ENCODE results near the gene FHIT.
A peak's percentile ranks its signal among the peaks of the same experiment; 100 is the strongest.
"Not testable (repeated sequence)": the region's sequence is repeated elsewhere in the genome, so short reads cannot be mapped to it uniquely, and the experiment has no call there.

Gene FHIT

DNA sequence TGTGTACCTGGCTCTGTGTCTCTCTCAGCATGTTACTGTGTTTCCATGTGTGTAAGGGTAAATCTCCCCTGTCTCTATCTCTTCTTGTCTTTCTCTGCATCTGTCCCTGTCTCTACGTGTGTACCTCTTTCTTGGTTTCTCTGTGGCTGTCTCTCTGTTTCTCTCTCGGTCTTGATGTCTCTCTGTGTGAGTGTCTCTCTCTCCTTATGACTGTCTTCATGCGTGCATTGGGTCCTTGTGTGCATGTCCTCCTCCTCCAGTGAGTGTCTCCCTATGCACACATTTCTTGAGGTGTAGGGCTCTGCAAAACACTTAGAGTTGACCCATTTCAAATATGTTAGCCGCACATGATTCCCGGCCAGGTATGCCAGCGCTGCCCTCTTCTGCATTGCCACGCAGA, 1298.1 kb downstream of the FHIT start:
- Mint-ChIP-seq H3K4me1 (ENCODE audit: low read depth) (peaks cover 15% of the 10 kb centered on the region), H3K36me3 (ENCODE audit: low read depth) (peaks cover 3% of the 10 kb centered on the region), H3K9me3 (peaks cover 3% of the 10 kb centered on the region), H3K27ac (no peak overlapping the region), H3K4me3 (no peak overlapping the region), H3K27me3 (no peaks in the 10 kb centered on the region)
- DNase-seq, result no peak

DNA sequence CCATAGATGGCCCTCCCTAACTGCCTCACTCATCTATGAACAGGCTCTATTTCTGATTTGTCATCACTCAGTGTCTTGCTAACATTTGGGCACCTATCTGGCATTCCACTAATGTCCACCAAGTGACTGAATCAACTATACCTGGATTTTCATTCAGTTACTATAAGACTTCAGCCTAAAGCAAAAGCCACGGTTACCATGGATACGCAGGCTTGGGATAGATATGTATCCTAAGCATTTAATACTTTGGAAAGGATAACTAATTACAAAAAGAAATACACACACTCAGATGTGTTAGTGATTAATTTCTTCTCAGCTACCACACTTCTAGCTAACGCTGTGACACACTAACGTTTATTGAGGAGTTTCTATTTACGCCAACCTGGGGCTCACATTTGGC, 1301.9 kb downstream of the FHIT start:
- no peak for DNase-seq
- peaks cover 8% of the 10 kb centered on the region for H3K9me3 Mint-ChIP-seq
- H3K27ac Mint-ChIP-seq, result no peak overlapping the region
- H3K4me3 Mint-ChIP-seq, result no peak overlapping the region
- H3K4me1 Mint-ChIP-seq (ENCODE audit: low read depth), result peaks cover 4% of the 10 kb centered on the region
- H3K27me3 Mint-ChIP-seq, result no peaks in the 10 kb centered on the region
- no peaks in the 10 kb centered on the region for H3K36me3 Mint-ChIP-seq (ENCODE audit: low read depth)

DNA sequence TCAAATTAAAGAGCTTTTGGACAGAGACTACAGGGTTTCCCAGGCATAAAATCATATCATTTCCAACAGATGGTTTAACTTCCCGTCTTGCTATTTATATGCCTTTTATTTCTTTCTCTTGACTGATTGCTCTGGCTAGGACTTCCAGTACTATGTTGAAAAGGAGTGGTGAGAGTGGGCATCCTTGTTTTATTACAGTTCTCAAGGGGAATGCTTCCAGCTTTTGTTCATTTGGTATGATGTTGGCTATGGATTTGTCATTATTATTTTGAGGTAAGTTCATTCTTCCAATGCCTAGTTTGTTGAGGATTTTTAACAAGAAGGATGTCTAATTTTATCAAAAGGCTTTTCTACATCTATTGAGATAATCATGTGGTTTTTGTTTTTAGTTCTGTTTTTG, 1304.9 kb downstream of the FHIT start:
- Mint-ChIP-seq H3K4me1 (ENCODE audit: low read depth) (peaks cover 8% of the 10 kb centered on the region), H3K27me3 (no peaks in the 10 kb centered on the region), H3K36me3 (ENCODE audit: low read depth) (no peaks in the 10 kb centered on the region), H3K27ac (no peak overlapping the region), H3K4me3 (no peak overlapping the region), H3K9me3 (peaks cover 5% of the 10 kb centered on the region)
- no peak for DNase-seq

DNA sequence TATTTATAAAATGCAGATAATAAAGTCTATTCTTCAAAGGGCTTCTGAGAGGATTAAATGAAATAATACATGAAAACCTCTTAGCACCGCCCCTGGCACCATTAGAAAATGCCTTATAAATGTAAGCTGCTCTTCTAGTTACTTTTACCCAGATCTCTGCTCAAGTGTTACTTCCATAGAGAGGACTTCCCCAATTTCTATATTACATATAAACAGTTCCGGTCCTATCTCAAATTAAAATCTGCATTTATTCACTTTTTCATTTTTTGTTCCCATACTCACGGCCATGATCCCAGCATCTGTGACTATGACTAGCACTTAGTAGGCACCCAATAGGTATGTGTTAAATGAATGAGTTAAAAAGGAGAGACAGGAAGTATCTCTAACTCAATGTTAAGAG, 1310.5 kb downstream of the FHIT start:
- no peak for DNase-seq
- no peaks in the 10 kb centered on the region for H3K9me3 Mint-ChIP-seq
- H3K4me1 Mint-ChIP-seq (ENCODE audit: low read depth), result peaks cover 42% of the 10 kb centered on the region
- H3K36me3 Mint-ChIP-seq (ENCODE audit: low read depth), result no peaks in the 10 kb centered on the region
- H3K27ac Mint-ChIP-seq, result no peak overlapping the region
- H3K4me3 Mint-ChIP-seq, result no peak overlapping the region
- H3K27me3 Mint-ChIP-seq, result no peaks in the 10 kb centered on the region

DNA sequence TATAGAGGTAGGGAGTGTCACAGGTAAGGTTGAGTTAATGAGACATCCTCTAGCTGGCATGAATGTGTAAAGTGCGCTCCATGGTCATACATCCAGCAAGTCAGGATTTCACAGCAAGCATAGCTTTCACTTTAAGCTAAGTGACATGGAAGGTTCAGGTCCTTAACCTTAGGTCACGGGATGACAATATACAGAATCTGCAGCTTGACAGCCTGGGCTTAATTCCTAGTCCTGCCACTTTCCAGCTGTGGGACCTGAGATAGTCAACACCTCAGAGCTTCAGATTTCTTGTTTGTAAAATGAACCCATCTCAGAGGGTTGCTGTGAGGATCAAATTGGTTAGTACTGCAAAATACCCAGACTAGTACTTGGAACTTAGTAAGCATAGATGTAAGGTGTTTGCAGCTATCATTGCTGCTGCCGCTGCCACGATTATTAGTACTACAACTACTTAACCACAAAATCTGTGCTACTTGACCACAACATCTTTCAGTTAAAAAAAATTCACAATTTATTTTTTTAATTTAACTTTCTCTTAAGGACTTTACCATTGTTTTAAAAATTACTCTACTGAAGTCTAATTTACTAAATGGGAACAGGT, 1311.3 kb downstream of the FHIT start:
- no peak for DNase-seq
- Mint-ChIP-seq H3K4me1 (ENCODE audit: low read depth) (peaks cover 50% of the 10 kb centered on the region), H3K36me3 (ENCODE audit: low read depth) (no peaks in the 10 kb centered on the region), H3K4me3 (no peak overlapping the region), H3K9me3 (no peaks in the 10 kb centered on the region), H3K27me3 (no peaks in the 10 kb centered on the region), H3K27ac (no peak overlapping the region)

DNA sequence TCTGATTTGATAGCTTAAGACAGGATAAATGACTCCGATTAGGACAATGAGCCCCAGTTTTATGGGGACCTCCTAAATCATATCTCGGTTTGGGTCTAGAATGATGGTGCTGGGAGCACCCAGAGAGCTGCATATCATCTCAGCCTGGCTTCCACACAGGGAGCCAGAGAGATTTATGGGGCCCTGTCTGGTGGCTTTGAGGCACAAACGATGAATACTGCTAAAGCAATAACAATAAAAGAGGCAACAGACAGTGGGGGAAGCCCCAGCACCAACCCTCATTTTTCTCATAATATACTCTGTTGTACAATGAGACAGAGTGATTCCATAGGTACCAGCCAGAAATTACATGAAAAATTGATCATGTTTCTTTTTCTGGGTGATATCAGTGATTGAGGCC, 1312.4 kb downstream of the FHIT start:
- Mint-ChIP-seq H3K27ac (no peak overlapping the region), H3K4me1 (ENCODE audit: low read depth) (peaks cover 57% of the 10 kb centered on the region), H3K27me3 (no peaks in the 10 kb centered on the region), H3K4me3 (no peak overlapping the region), H3K9me3 (no peaks in the 10 kb centered on the region), H3K36me3 (ENCODE audit: low read depth) (no peaks in the 10 kb centered on the region)
- no peak for DNase-seq

DNA sequence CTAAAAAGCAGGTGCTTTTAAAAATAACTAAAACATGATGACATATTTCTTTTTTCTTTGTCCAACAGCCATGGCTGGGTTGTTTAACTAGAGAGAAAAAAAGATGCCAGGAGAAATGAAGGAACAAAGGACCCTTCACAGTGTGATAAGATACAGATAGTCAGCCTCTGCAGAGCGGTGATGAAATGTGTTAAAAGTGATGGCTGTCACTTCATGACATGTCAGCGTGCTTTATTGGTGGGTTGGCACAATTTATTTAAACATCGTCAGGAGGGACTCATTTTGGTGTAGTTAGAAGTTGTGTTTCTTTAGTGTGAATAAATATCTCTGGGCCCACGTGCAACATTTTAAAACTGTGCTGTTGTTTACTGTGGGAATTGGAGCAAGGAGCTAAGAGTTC, 1314.1 kb downstream of the FHIT start:
- Mint-ChIP-seq H3K27me3 (no peaks in the 10 kb centered on the region), H3K9me3 (no peaks in the 10 kb centered on the region), H3K4me1 (ENCODE audit: low read depth) (peaks cover 66% of the 10 kb centered on the region), H3K4me3 (no peak overlapping the region), H3K27ac (no peak overlapping the region), H3K36me3 (ENCODE audit: low read depth) (no peaks in the 10 kb centered on the region)
- DNase-seq, result no peak

DNA sequence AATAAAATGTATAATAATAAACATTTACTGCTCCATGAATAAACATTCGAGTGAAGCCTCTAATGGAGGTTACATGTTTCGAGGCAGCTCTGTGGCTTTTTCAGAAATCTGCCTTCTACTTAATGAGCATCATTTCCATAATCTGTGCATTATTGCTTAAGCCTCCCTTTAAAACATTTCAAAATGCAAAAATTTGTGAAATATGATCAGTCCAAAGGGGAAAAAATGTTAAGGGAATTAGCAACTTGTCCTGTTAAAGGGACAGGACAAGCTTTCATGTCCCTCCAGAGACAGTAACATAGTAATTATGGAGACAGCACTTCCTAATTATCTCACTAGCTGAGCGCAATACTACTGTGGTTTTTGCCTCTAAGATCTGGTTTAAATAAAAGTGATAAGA, 1314.8 kb downstream of the FHIT start:
- Mint-ChIP-seq H3K36me3 (ENCODE audit: low read depth) (no peaks in the 10 kb centered on the region), H3K4me1 (ENCODE audit: low read depth) (peaks cover 65% of the 10 kb centered on the region), H3K27me3 (no peaks in the 10 kb centered on the region), H3K9me3 (no peaks in the 10 kb centered on the region), H3K27ac (no peak overlapping the region), H3K4me3 (no peak overlapping the region)
- DNase-seq, result no peak

DNA sequence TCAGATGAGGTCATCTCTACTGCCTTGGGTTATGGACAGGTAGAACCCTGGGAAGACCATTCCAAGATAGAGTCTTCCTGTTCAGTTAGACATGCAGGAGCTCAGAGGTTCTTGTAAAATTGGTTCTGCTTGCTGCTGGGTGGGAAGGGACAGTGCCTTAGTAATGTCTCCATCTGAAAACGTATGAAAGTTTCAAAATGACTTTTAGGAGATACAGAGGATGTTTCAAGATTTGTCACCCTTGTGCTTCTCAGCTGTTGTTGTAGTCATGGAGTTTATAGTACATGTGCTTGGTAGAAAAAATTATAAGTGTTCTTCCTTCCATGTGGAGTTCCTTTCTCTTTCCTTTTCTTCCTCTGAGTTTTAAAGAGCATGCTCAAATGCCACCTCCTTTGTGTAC, 1316.2 kb downstream of the FHIT start:
- DNase-seq, result no peak
- Mint-ChIP-seq H3K4me1 (ENCODE audit: low read depth) (peaks cover 64% of the 10 kb centered on the region), H3K4me3 (peak overlapping the region; percentile 21), H3K27me3 (no peaks in the 10 kb centered on the region), H3K9me3 (no peaks in the 10 kb centered on the region), H3K27ac (peak overlapping the region; percentile 81), H3K36me3 (ENCODE audit: low read depth) (no peaks in the 10 kb centered on the region)

DNA sequence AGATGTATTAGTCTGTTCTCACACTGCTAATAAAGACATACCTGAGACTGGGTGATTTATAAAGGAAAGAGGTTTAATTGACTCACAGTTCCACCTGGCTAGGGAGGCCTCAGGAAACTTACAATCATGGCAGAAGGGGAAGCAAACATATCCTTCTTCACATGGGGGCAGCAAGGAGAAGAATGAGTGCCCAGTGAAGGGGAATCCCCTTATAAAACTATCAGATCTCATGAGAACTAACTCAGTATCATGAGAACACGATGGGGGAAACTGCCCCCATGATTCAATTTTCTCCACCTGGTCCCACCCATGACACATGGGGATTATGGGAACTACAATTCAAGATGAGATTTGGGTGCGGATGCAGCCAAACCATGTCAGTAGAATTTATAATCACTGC, 1316.7 kb downstream of the FHIT start:
- H3K36me3 Mint-ChIP-seq (ENCODE audit: low read depth); H3K27me3 Mint-ChIP-seq; DNase-seq; H3K9me3 Mint-ChIP-seq: not testable (repeated sequence)
- Mint-ChIP-seq H3K4me3 (peak overlapping the region; percentile 13), H3K4me1 (ENCODE audit: low read depth) (peaks cover 65% of the 10 kb centered on the region), H3K27ac (peak overlapping the region; percentile 81)

DNA sequence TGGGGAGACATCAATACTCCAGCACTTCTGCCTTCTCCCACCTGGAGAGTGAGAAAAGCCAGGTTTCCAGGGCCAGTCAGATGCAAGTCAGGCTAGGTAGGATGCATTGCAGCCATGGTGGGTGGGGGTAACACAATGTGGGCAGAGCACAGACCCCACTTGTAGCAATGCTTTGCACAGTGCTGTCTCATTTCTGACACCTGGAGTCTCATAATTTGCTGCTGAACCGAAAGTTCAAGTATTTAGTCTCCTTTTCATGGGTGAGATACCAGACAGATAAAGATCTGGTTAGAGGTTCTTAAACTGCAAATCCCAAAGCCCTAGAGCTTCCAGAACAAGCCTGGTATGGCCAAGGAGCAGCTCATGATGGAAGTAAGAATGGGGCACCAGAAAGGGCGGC, 1321.1 kb downstream of the FHIT start:
- Mint-ChIP-seq H3K9me3 (no peaks in the 10 kb centered on the region), H3K4me3 (no peak overlapping the region), H3K36me3 (ENCODE audit: low read depth) (no peaks in the 10 kb centered on the region), H3K27ac (no peak overlapping the region), H3K4me1 (ENCODE audit: low read depth) (peaks cover 59% of the 10 kb centered on the region), H3K27me3 (no peaks in the 10 kb centered on the region)
- no peak for DNase-seq

DNA sequence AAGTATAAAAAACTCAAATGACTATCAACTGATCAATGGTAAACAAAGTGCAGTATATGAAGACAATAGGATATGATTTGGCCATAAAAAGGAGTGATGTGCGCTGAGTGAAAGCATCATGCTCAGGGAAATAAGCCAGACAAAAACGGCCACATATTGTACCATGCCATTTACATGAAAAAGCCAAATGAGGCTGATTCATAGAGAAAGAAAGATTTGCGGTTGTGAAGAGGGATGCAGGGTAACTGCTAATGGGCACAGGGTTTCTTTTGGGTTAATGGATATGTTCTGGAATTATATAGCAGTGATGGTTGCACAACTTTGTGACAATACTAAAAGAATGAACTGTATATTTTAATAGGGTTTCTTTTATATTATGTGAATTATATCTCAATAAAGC, 1324.2 kb downstream of the FHIT start:
- Mint-ChIP-seq H3K27ac (no peak overlapping the region), H3K9me3 (no peaks in the 10 kb centered on the region), H3K27me3 (no peaks in the 10 kb centered on the region), H3K4me3 (no peak overlapping the region), H3K36me3 (ENCODE audit: low read depth) (no peaks in the 10 kb centered on the region), H3K4me1 (ENCODE audit: low read depth) (peaks cover 54% of the 10 kb centered on the region)
- no peak for DNase-seq

DNA sequence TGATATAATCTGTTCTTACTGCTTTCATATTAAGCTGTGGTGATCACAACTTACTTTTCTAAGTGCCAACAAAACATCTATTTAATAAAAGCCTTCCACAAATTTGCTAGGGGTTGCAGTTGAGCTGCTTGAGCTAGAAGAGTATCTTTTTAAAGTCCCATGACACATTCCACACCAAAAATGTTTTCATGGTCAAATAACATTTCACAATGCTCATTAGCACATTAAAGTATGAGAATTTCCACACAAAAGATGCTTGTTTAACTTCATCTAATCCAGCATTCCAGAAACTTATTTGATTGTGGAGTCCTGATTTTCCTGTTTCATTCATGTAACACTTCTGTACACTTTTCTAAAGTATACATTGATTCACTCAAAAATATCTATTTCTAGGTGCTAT, 1325.3 kb downstream of the FHIT start:
- Mint-ChIP-seq H3K9me3 (no peaks in the 10 kb centered on the region), H3K27me3 (no peaks in the 10 kb centered on the region), H3K36me3 (ENCODE audit: low read depth) (no peaks in the 10 kb centered on the region), H3K4me1 (ENCODE audit: low read depth) (peaks cover 52% of the 10 kb centered on the region), H3K4me3 (no peak overlapping the region), H3K27ac (no peak overlapping the region)
- no peak for DNase-seq

DNA sequence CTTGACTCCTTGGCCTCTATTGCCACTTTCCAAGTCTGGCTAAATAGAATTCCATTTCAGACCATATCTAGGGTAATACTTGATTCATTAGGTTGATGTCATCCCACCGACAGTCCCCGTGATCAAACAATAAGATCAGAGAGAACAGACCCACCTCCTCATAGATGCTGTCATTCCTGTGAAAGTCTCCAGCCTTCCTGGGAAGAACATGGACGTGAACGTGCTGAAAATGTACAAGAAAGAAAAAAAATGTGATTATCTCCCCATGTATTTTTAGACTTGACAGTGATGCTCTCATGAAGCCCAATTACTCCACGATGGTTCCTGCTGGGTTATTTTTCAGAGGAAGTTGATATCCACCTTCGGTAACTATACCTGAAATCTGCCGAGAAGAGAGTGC, 1329.1 kb downstream of the FHIT start:
- H3K4me3 Mint-ChIP-seq, result no peak overlapping the region
- H3K36me3 Mint-ChIP-seq (ENCODE audit: low read depth), result no peaks in the 10 kb centered on the region
- no peak overlapping the region for H3K27ac Mint-ChIP-seq
- H3K9me3 Mint-ChIP-seq, result no peaks in the 10 kb centered on the region
- H3K4me1 Mint-ChIP-seq (ENCODE audit: low read depth), result peaks cover 62% of the 10 kb centered on the region
- no peak for DNase-seq
- H3K27me3 Mint-ChIP-seq, result no peaks in the 10 kb centered on the region

DNA sequence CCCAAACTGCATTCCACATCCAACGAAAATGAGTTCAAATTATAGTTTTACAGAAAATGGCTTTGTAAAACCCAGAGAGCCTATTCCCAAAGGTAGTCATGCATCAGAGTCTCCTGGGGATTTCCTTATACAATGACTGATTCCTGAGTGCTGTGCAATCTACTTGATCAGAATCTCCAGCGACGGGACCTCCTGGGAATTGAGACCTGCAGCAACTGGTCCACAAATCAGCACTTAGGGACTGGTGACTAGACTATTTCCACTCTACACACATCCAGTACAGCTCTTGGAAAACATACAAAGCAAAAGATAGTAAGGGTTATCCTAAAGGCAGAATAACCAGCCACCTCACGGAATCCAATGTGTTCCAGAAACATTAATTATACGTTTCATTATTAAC, 1330.4 kb downstream of the FHIT start:
- Mint-ChIP-seq H3K4me1 (ENCODE audit: low read depth) (peaks cover 51% of the 10 kb centered on the region), H3K36me3 (ENCODE audit: low read depth) (no peaks in the 10 kb centered on the region)

DNA sequence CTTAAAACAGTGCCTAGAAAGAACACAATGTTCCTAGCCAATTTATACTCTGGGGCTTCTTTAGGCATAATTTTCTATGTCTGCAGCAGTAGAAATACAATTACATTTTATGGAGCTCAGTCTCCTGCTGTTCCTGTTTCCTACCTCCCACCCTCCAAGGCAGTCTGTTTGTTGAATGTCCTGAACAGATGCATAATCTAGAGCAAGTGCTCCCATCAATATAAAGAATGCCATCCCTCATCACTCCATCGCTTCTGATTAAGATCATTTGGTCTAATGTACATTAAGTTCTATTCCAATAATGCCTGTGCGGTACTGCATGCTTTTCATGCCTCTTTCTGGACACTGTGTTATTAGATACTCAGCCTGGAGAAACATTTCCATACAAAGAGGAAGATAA, 1331.7 kb downstream of the FHIT start:
- Mint-ChIP-seq H3K27ac (no peak overlapping the region), H3K9me3 (no peaks in the 10 kb centered on the region), H3K4me1 (ENCODE audit: low read depth) (peaks cover 43% of the 10 kb centered on the region), H3K27me3 (no peaks in the 10 kb centered on the region), H3K36me3 (ENCODE audit: low read depth) (no peaks in the 10 kb centered on the region), H3K4me3 (no peak overlapping the region)
- no peak for DNase-seq

More for the DNA sequence above, 1330.4 kb downstream of the FHIT start:
- DNase-seq, result no peak
- H3K27me3 Mint-ChIP-seq, result no peaks in the 10 kb centered on the region
- no peak overlapping the region for H3K27ac Mint-ChIP-seq
- H3K4me3 Mint-ChIP-seq, result no peak overlapping the region
- no peaks in the 10 kb centered on the region for H3K9me3 Mint-ChIP-seq

Measured in activated T-cell treated with anti-CD3 and anti-CD28 coated beads, Interleukin-2, amount 50 U/mL, for 24 hours (primary cell).